ENCODE data around the gene PPEF2.

PPEF2 gene

DNA sequence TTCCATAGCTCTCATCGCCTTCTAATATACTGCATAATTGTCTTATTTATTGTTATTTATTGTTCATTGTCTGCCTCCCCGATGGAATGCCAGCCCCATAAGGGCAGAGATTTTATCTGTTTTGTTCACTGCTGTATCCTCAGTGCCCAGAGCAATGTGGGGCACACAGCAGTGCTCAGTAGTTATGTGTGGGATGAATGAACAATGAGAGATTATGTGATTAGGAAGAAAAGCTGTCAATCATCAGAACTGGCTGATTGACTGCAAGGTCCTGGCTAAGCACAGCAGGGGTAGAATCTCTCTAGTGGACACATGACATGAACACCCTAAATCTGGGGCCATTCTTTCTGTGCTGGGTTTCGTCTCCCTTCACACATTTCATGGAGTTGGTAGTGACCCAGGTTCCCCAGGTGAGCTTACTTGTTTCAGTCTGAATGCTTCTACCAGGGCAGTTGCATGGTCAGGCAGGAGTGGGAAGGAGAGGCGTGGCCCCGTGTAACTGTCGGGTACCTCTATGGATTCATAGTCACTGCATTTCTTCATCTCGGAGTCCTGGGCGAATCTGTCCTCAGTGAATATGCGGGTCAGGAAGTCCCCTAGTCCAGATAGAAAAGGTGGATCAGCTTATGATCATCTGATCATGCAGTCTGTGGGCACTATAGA lies 12.6 kb downstream of the PPEF2 start:
- TF ChIP-seq, protein P1, sequence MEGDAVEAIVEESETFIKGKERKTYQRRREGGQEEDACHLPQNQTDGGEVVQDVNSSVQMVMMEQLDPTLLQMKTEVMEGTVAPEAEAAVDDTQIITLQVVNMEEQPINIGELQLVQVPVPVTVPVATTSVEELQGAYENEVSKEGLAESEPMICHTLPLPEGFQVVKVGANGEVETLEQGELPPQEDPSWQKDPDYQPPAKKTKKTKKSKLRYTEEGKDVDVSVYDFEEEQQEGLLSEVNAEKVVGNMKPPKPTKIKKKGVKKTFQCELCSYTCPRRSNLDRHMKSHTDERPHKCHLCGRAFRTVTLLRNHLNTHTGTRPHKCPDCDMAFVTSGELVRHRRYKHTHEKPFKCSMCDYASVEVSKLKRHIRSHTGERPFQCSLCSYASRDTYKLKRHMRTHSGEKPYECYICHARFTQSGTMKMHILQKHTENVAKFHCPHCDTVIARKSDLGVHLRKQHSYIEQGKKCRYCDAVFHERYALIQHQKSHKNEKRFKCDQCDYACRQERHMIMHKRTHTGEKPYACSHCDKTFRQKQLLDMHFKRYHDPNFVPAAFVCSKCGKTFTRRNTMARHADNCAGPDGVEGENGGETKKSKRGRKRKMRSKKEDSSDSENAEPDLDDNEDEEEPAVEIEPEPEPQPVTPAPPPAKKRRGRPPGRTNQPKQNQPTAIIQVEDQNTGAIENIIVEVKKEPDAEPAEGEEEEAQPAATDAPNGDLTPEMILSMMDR (IDR thresholded peaks at IDR 0.05): no peak

DNA sequence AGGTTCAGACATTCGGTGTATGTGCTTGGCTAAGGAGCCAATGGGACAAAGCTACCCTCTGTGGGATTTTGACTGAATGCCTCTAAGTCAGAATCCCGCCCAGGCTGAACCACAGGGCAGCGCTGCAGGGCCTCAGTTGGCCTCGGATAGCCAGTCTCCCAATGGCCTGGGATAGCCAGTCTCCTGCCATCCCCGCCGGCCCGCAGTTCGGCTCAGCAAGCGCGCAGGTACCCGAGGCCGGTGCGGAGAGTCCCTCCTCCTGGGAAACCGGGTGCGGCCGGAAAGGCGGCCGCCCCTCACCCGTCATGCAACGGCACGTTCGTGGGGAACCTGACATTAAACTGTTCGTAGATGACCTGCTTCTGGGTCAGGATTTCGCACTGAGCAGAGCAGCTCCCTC lies 16.1 kb downstream of the PPEF2 start:
- TF ChIP-seq, protein P1 (IDR thresholded peaks at IDR 0.05): no peak

DNA sequence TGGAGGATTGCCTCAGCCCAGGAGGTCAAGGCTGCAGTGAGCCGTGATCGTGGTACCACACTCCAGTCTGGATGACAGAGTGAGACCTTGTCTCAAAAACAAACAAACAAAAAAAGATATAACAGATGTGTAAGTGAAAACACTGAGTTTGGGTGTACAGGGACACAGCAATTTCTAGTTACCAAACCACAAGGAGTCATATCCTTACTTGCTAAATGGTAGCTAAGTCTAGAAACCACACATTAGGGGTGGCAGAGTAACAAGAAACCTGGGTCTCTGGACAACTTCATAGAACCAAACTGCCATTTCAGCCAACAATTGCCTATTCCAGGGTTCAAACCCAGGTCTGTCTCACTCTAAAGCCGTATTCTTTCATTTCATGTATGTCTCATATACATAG lies 20.8 kb downstream of the PPEF2 start:
- TF ChIP-seq, protein P1 (IDR thresholded peaks at IDR 0.05): no peak

DNA sequence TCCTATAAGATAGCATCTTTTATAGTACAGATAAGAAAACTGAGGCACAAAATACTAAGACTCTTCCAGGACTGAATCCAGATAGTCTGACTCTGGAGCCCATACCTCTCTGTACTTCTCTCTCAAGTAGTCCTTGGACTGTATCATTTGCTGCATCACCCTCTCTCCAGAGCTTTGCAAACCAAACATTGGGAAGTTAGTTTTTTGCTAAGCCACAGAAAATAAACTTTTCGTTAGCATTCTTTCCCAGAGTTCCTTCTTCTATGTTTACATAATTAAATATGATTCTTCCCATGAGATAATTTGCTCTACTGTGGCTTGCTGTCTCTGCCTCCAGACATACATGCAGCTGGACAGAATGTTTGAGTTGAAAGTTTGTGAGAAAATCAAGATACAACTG lies 22.0 kb downstream of the PPEF2 start:
- TF ChIP-seq, protein P1 (IDR thresholded peaks at IDR 0.05): no peak

DNA sequence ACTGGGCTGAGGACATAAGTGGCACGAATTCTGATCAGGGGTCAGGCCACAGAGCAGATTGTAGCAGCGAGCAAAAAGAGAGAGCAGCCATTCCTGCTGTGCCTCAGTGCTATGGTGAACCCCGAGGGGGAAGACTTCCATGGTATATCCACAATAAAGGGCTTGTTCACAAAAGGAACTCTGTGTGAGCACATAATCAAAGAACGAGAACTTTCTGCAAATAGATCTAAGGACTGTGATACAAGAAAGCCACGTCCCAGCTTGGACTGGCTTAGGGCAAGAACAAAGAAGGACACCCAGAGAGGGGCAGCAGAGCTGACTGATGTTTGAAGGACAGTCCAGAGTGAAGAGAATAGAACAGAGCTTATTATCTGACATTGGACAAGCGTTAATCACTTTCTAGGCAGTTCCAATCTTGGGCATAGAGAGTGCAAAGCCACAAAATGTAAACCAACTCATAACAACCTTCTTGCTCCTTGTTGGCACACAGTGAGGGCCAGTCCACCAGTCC lies 24.0 kb downstream of the PPEF2 start:
- TF ChIP-seq, protein P1 (IDR thresholded peaks at IDR 0.05): no peak

DNA sequence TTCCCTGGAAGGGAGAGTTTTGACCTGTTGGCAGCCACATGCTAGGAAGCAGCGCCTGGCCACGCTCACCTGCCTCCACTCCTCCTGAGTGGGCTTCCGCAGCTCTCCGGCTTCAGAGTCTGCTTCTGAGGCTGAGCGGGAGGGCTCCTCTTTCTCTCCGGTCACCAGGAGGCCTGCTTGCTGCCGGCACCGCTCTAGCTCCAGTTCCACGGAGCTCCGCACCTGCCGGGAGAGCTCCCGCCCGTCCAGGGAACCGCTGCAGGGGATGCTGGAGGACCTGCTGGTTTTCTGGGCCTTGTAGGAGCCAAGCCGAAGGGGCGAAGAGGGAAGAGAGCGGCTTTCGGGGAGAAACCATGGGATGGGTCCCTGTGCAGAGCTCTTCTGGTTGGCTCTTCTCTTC lies 26.0 kb downstream of the PPEF2 start:
- TF ChIP-seq, protein P1 (IDR thresholded peaks at IDR 0.05): no peak

DNA sequence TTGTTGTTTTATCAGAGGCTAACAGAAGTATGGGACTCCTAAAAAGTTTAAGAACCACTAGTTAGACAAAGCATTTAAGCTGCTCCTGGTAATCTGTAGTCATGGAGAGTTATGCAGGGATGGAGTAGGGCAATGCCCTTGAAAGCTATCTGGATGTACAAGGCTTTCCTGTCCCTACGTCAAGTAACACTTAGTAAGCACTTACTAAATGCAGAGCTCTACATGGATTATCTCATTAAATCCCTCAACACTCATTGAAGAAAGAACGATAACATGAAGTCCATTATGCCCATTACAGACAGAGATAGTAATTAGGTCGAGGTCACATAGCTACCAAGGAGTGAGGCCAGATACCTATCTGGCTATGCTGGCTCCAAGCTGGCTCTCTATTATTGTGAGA lies 33.2 kb downstream of the PPEF2 start:
- TF ChIP-seq, protein P1 (IDR thresholded peaks at IDR 0.05): no peak

DNA sequence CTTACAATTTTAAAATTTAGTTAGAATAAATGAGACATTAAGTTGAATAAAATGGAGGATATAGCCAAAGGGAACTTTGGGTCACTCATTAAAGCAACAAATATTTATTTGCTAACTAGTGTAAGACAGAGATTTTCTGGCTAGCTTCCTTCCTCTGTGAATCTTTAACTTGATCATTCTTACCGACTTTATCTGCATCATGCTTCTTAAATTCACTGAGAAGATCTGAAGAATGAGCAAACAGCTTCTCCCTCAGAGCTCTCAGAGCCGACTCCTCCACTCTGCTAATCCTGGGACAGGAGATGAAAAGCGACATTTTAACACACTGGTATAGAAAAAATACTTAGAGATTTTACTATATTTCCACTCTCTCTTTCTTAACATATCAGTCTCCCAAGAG lies 35.1 kb downstream of the PPEF2 start:
- TF ChIP-seq, protein P1 (IDR thresholded peaks at IDR 0.05): no peak

Measured in LNCAP (cell line).